B cell (primary cell): ENCODE measurements around the gene ACE. TPM values are rescaled to one million over a fixed set of nuclear protein-coding genes. Genes with fewer than 3 reads are reported as not detected.
A peak's percentile ranks its signal among the peaks of the same experiment; 100 is the strongest.

ENCODE experiments used
- ATAC-seq: fragments of 200-7000 bp; cut with Tn5 transposase; one replicate; pipeline ENCODE4 v1.10.0; 2021; ENCODE audit warnings: low read depth, mild to moderate bottlenecking, moderate number of reproducible peaks, moderate library complexity
- CTCF ChIA-PET: fragments of 350-600 bp; sonication (Branson Sonifier 250); formaldehyde crosslinking; loops from one replicate; lab custom pipeline; 2021; ENCODE audit warnings: antibody characterized with exemption, inconsistent platforms; lab: Charles Lee
- POLR2A ChIA-PET: fragments of 350-600 bp; sonication (Branson Sonifier 250); formaldehyde crosslinking; loops from one replicate; lab custom pipeline; 2021; ENCODE audit warnings: antibody characterized with exemption; lab: Charles Lee
- DNase-seq: peaks from one replicate; pipeline ENCODE4 v3.0.0; 2013
- H2AFZ ChIP-seq: 2 replicates; pipeline ENCODE4 v1.6.1; 2012; ENCODE audit warnings: mild to moderate bottlenecking, low read depth, low read length; ENCODE audit not compliant: insufficient read depth, poor library complexity, severe bottlenecking
- H3K27ac ChIP-seq, 2 donors: 1 replicate in 1 of 2; 2 replicates in 1 of 2; pipeline ENCODE4 v1.5.1; 2012 to 2013; ENCODE audit warnings: low read length in 2 of 2, mild to moderate bottlenecking in 2 of 2, moderate library complexity in 1 of 2
- H3K27me3 ChIP-seq, 4 experiments: fragments of 200-600 bp in 1 of 4; sonication (generic) in 1 of 4; replicated peaks in 1 of 4; 1 replicate in 2 of 4; 2 replicates in 2 of 4; pipeline versions ENCODE4 v1.6.1 to v1.7.0; 2013 to 2016; ENCODE audit warnings: low read length in 3 of 4, mild to moderate bottlenecking in 2 of 4, mixed read lengths in 1 of 4, moderate library complexity in 1 of 4; ENCODE audit not compliant: insufficient read depth in 4 of 4, control insufficient read depth in 3 of 4; ENCODE audit errors: control extremely low read depth in 1 of 4
- H3K36me3 ChIP-seq, 2 experiments: replicated peaks in 1 of 2; 1 replicate in 1 of 2; 2 replicates in 1 of 2; pipeline versions ENCODE4 v1.6.1 to v1.7.1; 2013; ENCODE audit warnings: low read length in 1 of 2; ENCODE audit not compliant: insufficient read depth in 2 of 2, control insufficient read depth in 1 of 2; ENCODE audit errors: control extremely low read depth in 1 of 2, extremely low read depth in 1 of 2
- H3K4me1 ChIP-seq, 2 donors: fragments of 200-600 bp in 1 of 2; sonication (generic) in 1 of 2; 1 replicate in 1 of 2; 2 replicates in 1 of 2; pipeline versions ENCODE4 v1.5.1 to v1.6.1; 2013 to 2017; ENCODE audit warnings: low read length in 2 of 2; ENCODE audit not compliant: control insufficient read depth in 2 of 2, insufficient read depth in 2 of 2
- H3K4me2 ChIP-seq: replicated peaks from 2 replicates; pipeline ENCODE3; 2012; ENCODE audit warnings: mild to moderate bottlenecking, low read depth, low read length; ENCODE audit not compliant: poor library complexity, severe bottlenecking
- H3K4me3 ChIP-seq, 5 experiments: fragments of 200-600 bp in 1 of 5; sonication (generic) in 1 of 5; 1 replicate in 3 of 5; 2 replicates in 2 of 5; pipeline versions ENCODE4 v1.5.1 to v1.7.0; 2011 to 2016; ENCODE audit warnings: low read length in 4 of 5, mild to moderate bottlenecking in 4 of 5, low read depth in 2 of 5, control low read depth in 1 of 5, moderate library complexity in 1 of 5; ENCODE audit not compliant: insufficient read depth in 1 of 5; ENCODE audit errors: control extremely low read depth in 1 of 5, extremely low read depth in 1 of 5
- H3K79me2 ChIP-seq: fragments of 200-600 bp; sonication (generic); one replicate; pipeline ENCODE4 v1.6.0; 2016; ENCODE audit warnings: low read length; ENCODE audit not compliant: control insufficient read depth, insufficient read depth
- H3K9ac ChIP-seq: fragments of 200-600 bp; sonication (generic); 2 replicates; pipeline ENCODE4 v1.6.1; 2017; ENCODE audit warnings: mild to moderate bottlenecking, low read length, moderate library complexity
- H3K9me3 ChIP-seq, 3 donors: one replicate each; pipeline versions ENCODE4 v1.6.1 to v1.7.1; 2013; ENCODE audit warnings: low read length in 2 of 3; ENCODE audit not compliant: control insufficient read depth in 2 of 3, insufficient read depth in 1 of 3; ENCODE audit errors: control extremely low read depth in 1 of 3
- H4K20me1 ChIP-seq: 2 replicates; pipeline ENCODE4 v1.6.0; 2012; ENCODE audit warnings: mild to moderate bottlenecking, low read length; ENCODE audit not compliant: insufficient read depth, control insufficient read depth, poor library complexity, severe bottlenecking
- H3K27ac Mint-ChIP-seq: one replicate; pipeline ENCODE4 v1.8.0; 2021; ENCODE audit warnings: mixed read lengths
- H3K27me3 Mint-ChIP-seq: one replicate; pipeline ENCODE4 v1.8.0; 2021; ENCODE audit warnings: mixed read lengths
- H3K4me1 Mint-ChIP-seq: one replicate; pipeline ENCODE4 v1.8.0; 2021; ENCODE audit warnings: mixed read lengths
- H3K4me3 Mint-ChIP-seq: one replicate; pipeline ENCODE4 v1.8.0; 2021; ENCODE audit warnings: mixed read lengths
- H3K9me3 Mint-ChIP-seq: one replicate; pipeline ENCODE4 v1.8.0; 2022; ENCODE audit warnings: mixed read lengths; ENCODE audit not compliant: insufficient read depth
- CTCF ChIP-seq: fragments of 200-600 bp; IDR thresholded peaks from one replicate; pipeline ENCODE4 v1.8.0; 2022; ENCODE audit warnings: antibody characterized with exemption, mild to moderate bottlenecking
- EZH2 ChIP-seq: IDR thresholded peaks from 2 replicates; pipeline ENCODE4 v1.6.1; 2012; ENCODE audit warnings: borderline replicate concordance, low read depth, mild to moderate bottlenecking, moderate library complexity, low read length; ENCODE audit not compliant: insufficient read depth, poor library complexity, severe bottlenecking
- WGBS: methylation state at CpG from one replicate; pipeline ENCODE4 v1.1.5; 2013; ENCODE audit warnings: missing lambda C conversion rate; ENCODE audit not compliant: insufficient coverage; 5-methylcytosine and 5-hydroxymethylcytosine counted together
- intact Hi-C: fragments of 100-400 bp; cut with micrococcal nuclease; formaldehyde crosslinking; loops from one replicate; pipeline ENCODE4 v1.10.0; 2022
- polyA plus RNA-seq: library from polyadenylated mRNA; depleted of rRNA; stranded (reverse); fragments of >200 nt; gene quantifications from 2 replicates; pipeline ENCODE4 v1.2.3, GENCODE V29; 2012
- total RNA-seq, 2 donors: library from RNA; stranded (reverse); fragments of 120-200 nt in 1 of 2; gene quantifications; 1 replicate in 1 of 2; 2 replicates in 1 of 2; pipeline versions ENCODE4 v1.2.3 to v1.2.4, GENCODE V29; 2013 to 2022

Gene ACE
- total and polyA plus RNA-seq, 2 donors (not counting 1 experiment from before 2014, with no cell fraction given), result 0.67 to 2.6 TPM

GRCh38 chr17:63486317-63487013 lies 9.6 kb downstream of the ACE start:
- Histone ChIP-seq H3K4me3 (no peak overlapping the region), H2AFZ (peak overlapping the region; percentile 33), H3K36me3 (no peaks in the 10 kb centered on the region), H4K20me1 (no peaks in the 10 kb centered on the region), H3K27ac (no peak overlapping the region), H3K4me2 (peak overlapping the region; percentile 33), H3K9me3 (no peaks in the 10 kb centered on the region), H3K9ac (no peak overlapping the region), H3K27me3 (peaks cover 0 to 4% (median 0%) of the 10 kb centered on the region in 4 experiments), H3K79me2 (no peaks in the 10 kb centered on the region), H3K4me1 (peaks cover 0 to 10% of the 10 kb centered on the region in 2 donors)
- Mint-ChIP-seq H3K9me3 (no peaks in the 10 kb centered on the region), H3K4me3 (peak overlapping the region; percentile 13), H3K27me3 (peaks cover 13% of the 10 kb centered on the region), H3K27ac (peak overlapping the region; percentile 46), H3K4me1 (peaks cover 11% of the 10 kb centered on the region)
- 84% methylated on average over 12 of the region's 12 CpGs for WGBS
- no peak for ATAC-seq
- intact Hi-C loops, result no loop called here
- ChIA-PET POLR2A (no interaction called here), CTCF (interaction anchor here (1.6 kb wide), 2 partner anchors 7 to 61 kb away, joined by 4 to 6 read pairs; no protein-coding TSS in a partner anchor)
- TF ChIP-seq EZH2, result no peak
- TF ChIP-seq CTCF, result no peak
- DNase-seq, result no peak

- H3K9ac ChIP-seq, result no peak overlapping the region
- no peaks in the 10 kb centered on the region for H3K36me3 ChIP-seq
- TF ChIP-seq CTCF (no peak), EZH2 (no peak)
- ChIA-PET CTCF (interaction anchor here (0.7 to 1.6 kb wide), 3 partner anchors 8 to 80 kb away, joined by 3 to 6 read pairs (median 4); no protein-coding TSS in a partner anchor), POLR2A (no interaction called here)
- no peak overlapping the region for H3K27ac ChIP-seq
- H3K9me3 ChIP-seq, result no peaks in the 10 kb centered on the region
- H3K4me2 ChIP-seq, result peak overlapping the region; percentile 33
- ATAC-seq, result no peak
- H3K79me2 ChIP-seq, result no peaks in the 10 kb centered on the region
- Mint-ChIP-seq H3K27me3 (peaks cover 13% of the 10 kb centered on the region), H3K4me1 (peaks cover 11% of the 10 kb centered on the region), H3K9me3 (no peaks in the 10 kb centered on the region), H3K4me3 (peak overlapping the region; percentile 13), H3K27ac (no peak overlapping the region)
- H3K4me3 ChIP-seq, result no peak overlapping the region
- H4K20me1 ChIP-seq, result no peaks in the 10 kb centered on the region
- H3K4me1 ChIP-seq, result peaks cover 0 to 10% of the 10 kb centered on the region in 2 donors
- no peak for DNase-seq
- WGBS, result 96% methylated on average over 11 of the region's 11 CpGs
- H3K27me3 ChIP-seq, result peaks cover 0 to 4% (median 0%) of the 10 kb centered on the region in 4 experiments
- intact Hi-C loops, result no loop called here
- H2AFZ ChIP-seq, result no peak overlapping the region
Observed at GRCh38 chr17:63487014-63487339, 10.1 kb downstream of the ACE start.
